K562 (cell line): ENCODE measurements around the gene NAA40. TPM values are rescaled to one million over a fixed set of nuclear protein-coding genes. Genes with fewer than 3 reads are reported as not detected.

Experiments used
- CBFA2T3 ChIP-seq: fragments of 450-650 bp; IDR thresholded peaks from 2 replicates; pipeline ENCODE4 v1.6.1; 2017
- CHD1 ChIP-seq: fragments of 200-600 bp; sonication (generic); IDR thresholded peaks from one replicate; pipeline ENCODE4 v1.6.1; 2012; ENCODE audit warnings: mild to moderate bottlenecking, moderate library complexity, low read length, inconsistent platforms
- CXXC5 ChIP-seq: fragments of 250-450 bp; sonication (Bioruptor Pico); IDR thresholded peaks from 2 replicates; pipeline ENCODE4 v1.8.0; 2022; ENCODE audit warnings: inconsistent platforms, mild to moderate bottlenecking, moderate library complexity
- DNMT1 ChIP-seq: fragments of 450-650 bp; IDR thresholded peaks from 2 replicates; pipeline ENCODE4 v1.6.1; 2016; ENCODE audit warnings: antibody characterized with exemption, mild to moderate bottlenecking
- ERF ChIP-seq: fragments of 450-650 bp; formaldehyde crosslinking; IDR thresholded peaks from 2 replicates; pipeline ENCODE4 v1.4.0; 2020; ENCODE audit warnings: mild to moderate bottlenecking, mixed read lengths
- ESRRB ChIP-seq: fragments of 250-450 bp; sonication (Bioruptor Pico); IDR thresholded peaks from 2 replicates; pipeline ENCODE4 v1.5.0; 2020; ENCODE audit warnings: mild to moderate bottlenecking, moderate library complexity, borderline replicate concordance
- FOXJ2 ChIP-seq: fragments of 200-800 bp; sonication (Bioruptor generic); IDR thresholded peaks from 2 replicates; pipeline ENCODE4 v1.6.1; 2016; ENCODE audit warnings: missing genetic modification characterization, missing compliant biosample characterization
- FOXK2 ChIP-seq, 2 experiments: fragments of 450-650 bp; IDR thresholded peaks in 1 of 2; conservative IDR thresholded peaks in 1 of 2; 2 replicates each; pipeline ENCODE4 v1.6.1; 2016; ENCODE audit warnings: low read depth in 2 of 2, mild to moderate bottlenecking in 1 of 2
- HDAC1 ChIP-seq, 2 experiments: fragments of 450-650 bp; IDR thresholded peaks; 2 replicates each; pipeline ENCODE4 v1.6.1; 2016 to 2017; ENCODE audit warnings: inconsistent platforms in 1 of 2, mild to moderate bottlenecking in 1 of 2, moderate library complexity in 1 of 2
- KDM5B ChIP-seq: fragments of 200-600 bp; sonication (generic); IDR thresholded peaks from 2 replicates; pipeline ENCODE4 v1.6.1; 2012; ENCODE audit warnings: low read depth, mild to moderate bottlenecking, moderate library complexity, low read length, control low read depth, inconsistent platforms; ENCODE audit not compliant: insufficient replicate concordance
- L3MBTL2 ChIP-seq: fragments of 450-650 bp; IDR thresholded peaks from 2 replicates; pipeline ENCODE4 v1.6.1; 2016; ENCODE audit warnings: mild to moderate bottlenecking, moderate library complexity
- MEIS2 ChIP-seq: fragments of 450-650 bp; IDR thresholded peaks from 2 replicates; pipeline ENCODE4 v1.6.1; 2014; ENCODE audit warnings: mild to moderate bottlenecking; ENCODE audit not compliant: partially characterized antibody
- PHB2 ChIP-seq: fragments of 450-650 bp; IDR thresholded peaks from 2 replicates; pipeline ENCODE4 v1.6.1; 2017; ENCODE audit warnings: low read depth
- SIX5 ChIP-seq, 2 experiments: IDR thresholded peaks; 2 replicates each; pipeline ENCODE4 v1.6.1; 2011; ENCODE audit warnings: low read length in 2 of 2, borderline replicate concordance in 1 of 2, low read depth in 1 of 2, mild to moderate bottlenecking in 1 of 2, moderate library complexity in 1 of 2; ENCODE audit not compliant: insufficient read depth in 1 of 2
- SRSF7 ChIP-seq: fragments of 200-400 bp; formaldehyde crosslinking; optimal IDR thresholded peaks from 2 replicates; pipeline ENCODE3; 2017; ENCODE audit warnings: mild to moderate bottlenecking, low read depth, low read length
- ZEB2 ChIP-seq: fragments of 450-650 bp; IDR thresholded peaks from 2 replicates; pipeline ENCODE4 v1.6.1; 2016
- polyA plus RNA-seq, 8 experiments: library from polyadenylated mRNA; depleted of rRNA in 4 of 8; stranded (reverse) in 5 of 8; unstranded in 3 of 8; fragments of >200 nt; fragmentation: Nextera tagmentation in 2 of 8; fragmentation: Illumina TruSeq in 1 of 8; extraction: Ambion mirVana in 2 of 8; extraction: Trizol in 1 of 8; gene quantifications; 2 replicates each; pipeline versions ENCODE4 v1.2.1 to v1.2.3, GENCODE V29; 2011 to 2014; ENCODE audit warnings: inconsistent platforms in 1 of 8, missing spikeins in 1 of 8
- total RNA-seq, 7 experiments: library from RNA; depleted of rRNA in 6 of 7; stranded (reverse); fragments of >200 nt in 6 of 7; fragmentation: Illumina TruSeq in 2 of 7; extraction: Trizol in 2 of 7; gene quantifications; 2 replicates each; pipeline versions ENCODE4 v1.2.1 to v1.2.3, GENCODE V29; 2011 to 2021; ENCODE audit warnings: low replicate concordance in 1 of 7
- TF ChIP-seq, protein P1 (sequence below): sonication (generic); formaldehyde crosslinking; IDR thresholded peaks from 2 replicates; pipeline ENCODE4 v1.8.1; 2023; ENCODE audit warnings: mild to moderate bottlenecking, missing genetic modification reagents
- TF ChIP-seq, protein P2 (sequence below), 2 experiments: IDR thresholded peaks; 2 replicates each; pipeline ENCODE4 v1.6.1; 2011; ENCODE audit warnings: borderline replicate concordance in 1 of 2, control low read depth in 1 of 2, low read depth in 1 of 2, low read length in 1 of 2, mild to moderate bottlenecking in 1 of 2, mixed read lengths in 1 of 2, moderate library complexity in 1 of 2; ENCODE audit not compliant: insufficient read depth in 1 of 2, insufficient read length in 1 of 2, poor library complexity in 1 of 2, severe bottlenecking in 1 of 2; ENCODE audit errors: extremely low read depth in 1 of 2
- TF ChIP-seq, protein P3 (sequence below): fragments of 250-450 bp; sonication (Bioruptor Pico); IDR thresholded peaks from 2 replicates; pipeline ENCODE4 v1.8.0; 2021; ENCODE audit warnings: moderate library complexity, mild to moderate bottlenecking, inconsistent platforms
- TF ChIP-seq, protein P4 (sequence below): fragments of 450-650 bp; formaldehyde crosslinking; IDR thresholded peaks from 2 replicates; pipeline ENCODE4 v1.4.0; 2020; ENCODE audit warnings: mild to moderate bottlenecking, moderate library complexity
- TF ChIP-seq, protein P5 (sequence below): fragments of 450-650 bp; formaldehyde crosslinking; IDR thresholded peaks from 2 replicates; pipeline ENCODE4 v1.4.0; 2022; ENCODE audit warnings: mild to moderate bottlenecking, moderate library complexity

NAA40 gene
- total and polyA plus RNA-seq, 9 of the 15 experiments (the other 6 are each of a cell fraction or from before 2014, with no cell fraction given): 6.2 to 39.0 (median 23.1) TPM

DNA sequence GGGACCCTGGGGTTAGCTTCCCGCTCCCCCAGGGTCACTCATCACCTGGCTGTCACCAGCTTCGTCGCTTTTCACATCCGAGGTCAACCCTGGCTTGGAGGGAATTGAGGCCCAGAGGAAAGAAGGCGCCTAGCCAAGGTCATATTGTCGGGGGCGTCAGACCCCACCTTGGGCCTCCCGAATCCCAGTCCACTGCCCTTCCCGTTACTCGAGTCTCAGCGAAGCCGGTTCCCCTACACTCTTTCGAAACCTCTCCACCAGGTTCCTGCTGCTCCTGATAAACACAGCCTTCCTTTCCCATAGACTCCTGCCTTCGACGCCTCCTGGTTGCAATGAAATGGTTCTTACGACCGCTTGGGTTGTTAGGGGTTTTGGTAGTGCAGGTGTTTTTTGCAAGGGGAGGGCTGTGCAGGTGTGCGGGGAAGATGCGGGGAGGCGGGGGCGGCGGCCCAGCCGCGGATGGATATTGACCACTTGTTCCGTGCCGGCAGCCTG lies 642 bp downstream of the NAA40 start (continued):
- TF ChIP-seq, protein P1, sequence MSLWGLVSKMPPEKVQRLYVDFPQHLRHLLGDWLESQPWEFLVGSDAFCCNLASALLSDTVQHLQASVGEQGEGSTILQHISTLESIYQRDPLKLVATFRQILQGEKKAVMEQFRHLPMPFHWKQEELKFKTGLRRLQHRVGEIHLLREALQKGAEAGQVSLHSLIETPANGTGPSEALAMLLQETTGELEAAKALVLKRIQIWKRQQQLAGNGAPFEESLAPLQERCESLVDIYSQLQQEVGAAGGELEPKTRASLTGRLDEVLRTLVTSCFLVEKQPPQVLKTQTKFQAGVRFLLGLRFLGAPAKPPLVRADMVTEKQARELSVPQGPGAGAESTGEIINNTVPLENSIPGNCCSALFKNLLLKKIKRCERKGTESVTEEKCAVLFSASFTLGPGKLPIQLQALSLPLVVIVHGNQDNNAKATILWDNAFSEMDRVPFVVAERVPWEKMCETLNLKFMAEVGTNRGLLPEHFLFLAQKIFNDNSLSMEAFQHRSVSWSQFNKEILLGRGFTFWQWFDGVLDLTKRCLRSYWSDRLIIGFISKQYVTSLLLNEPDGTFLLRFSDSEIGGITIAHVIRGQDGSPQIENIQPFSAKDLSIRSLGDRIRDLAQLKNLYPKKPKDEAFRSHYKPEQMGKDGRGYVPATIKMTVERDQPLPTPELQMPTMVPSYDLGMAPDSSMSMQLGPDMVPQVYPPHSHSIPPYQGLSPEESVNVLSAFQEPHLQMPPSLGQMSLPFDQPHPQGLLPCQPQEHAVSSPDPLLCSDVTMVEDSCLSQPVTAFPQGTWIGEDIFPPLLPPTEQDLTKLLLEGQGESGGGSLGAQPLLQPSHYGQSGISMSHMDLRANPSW (CRISPR knock-in tag): no peak
- TF ChIP-seq, protein P2, sequence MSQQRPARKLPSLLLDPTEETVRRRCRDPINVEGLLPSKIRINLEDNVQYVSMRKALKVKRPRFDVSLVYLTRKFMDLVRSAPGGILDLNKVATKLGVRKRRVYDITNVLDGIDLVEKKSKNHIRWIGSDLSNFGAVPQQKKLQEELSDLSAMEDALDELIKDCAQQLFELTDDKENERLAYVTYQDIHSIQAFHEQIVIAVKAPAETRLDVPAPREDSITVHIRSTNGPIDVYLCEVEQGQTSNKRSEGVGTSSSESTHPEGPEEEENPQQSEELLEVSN (IDR thresholded peaks at IDR 0.05; ENCODE audit: borderline replicate concordance in 1 of 2, extremely low read depth in 1 of 2, insufficient read depth in 1 of 2, insufficient read length in 1 of 2, low read depth in 1 of 2, low read length in 1 of 2, poor library complexity in 1 of 2, severe bottlenecking in 1 of 2): peak in 1 of 2 experiments; percentile 65
- TF ChIP-seq, protein P3, sequence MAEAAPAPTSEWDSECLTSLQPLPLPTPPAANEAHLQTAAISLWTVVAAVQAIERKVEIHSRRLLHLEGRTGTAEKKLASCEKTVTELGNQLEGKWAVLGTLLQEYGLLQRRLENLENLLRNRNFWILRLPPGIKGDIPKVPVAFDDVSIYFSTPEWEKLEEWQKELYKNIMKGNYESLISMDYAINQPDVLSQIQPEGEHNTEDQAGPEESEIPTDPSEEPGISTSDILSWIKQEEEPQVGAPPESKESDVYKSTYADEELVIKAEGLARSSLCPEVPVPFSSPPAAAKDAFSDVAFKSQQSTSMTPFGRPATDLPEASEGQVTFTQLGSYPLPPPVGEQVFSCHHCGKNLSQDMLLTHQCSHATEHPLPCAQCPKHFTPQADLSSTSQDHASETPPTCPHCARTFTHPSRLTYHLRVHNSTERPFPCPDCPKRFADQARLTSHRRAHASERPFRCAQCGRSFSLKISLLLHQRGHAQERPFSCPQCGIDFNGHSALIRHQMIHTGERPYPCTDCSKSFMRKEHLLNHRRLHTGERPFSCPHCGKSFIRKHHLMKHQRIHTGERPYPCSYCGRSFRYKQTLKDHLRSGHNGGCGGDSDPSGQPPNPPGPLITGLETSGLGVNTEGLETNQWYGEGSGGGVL (CRISPR knock-in tag): no peak
- TF ChIP-seq DNMT1: no peak
- TF ChIP-seq ZEB2: peak; percentile 76
- 0 out of 2 replicates have a peak, but pooled peaks have one; percentile 28 for TF ChIP-seq L3MBTL2
- TF ChIP-seq SRSF7: no peak
- TF ChIP-seq, protein P4, sequence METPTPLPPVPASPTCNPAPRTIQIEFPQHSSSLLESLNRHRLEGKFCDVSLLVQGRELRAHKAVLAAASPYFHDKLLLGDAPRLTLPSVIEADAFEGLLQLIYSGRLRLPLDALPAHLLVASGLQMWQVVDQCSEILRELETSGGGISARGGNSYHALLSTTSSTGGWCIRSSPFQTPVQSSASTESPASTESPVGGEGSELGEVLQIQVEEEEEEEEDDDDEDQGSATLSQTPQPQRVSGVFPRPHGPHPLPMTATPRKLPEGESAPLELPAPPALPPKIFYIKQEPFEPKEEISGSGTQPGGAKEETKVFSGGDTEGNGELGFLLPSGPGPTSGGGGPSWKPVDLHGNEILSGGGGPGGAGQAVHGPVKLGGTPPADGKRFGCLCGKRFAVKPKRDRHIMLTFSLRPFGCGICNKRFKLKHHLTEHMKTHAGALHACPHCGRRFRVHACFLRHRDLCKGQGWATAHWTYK (CRISPR knock-in tag): no peak
- TF ChIP-seq ESRRB (CRISPR knock-in tag): no peak
- TF ChIP-seq MEIS2: no peak
- TF ChIP-seq FOXJ2 (tag): no peak
- peak in 1 of 2 experiments; percentile 42; a peak in 1 of 4 replicates for TF ChIP-seq HDAC1 (IDR thresholded peaks at IDR 0.05)
- 0 out of 4 replicates have a peak, but pooled peaks have one; percentile 13 to 44 for TF ChIP-seq FOXK2 (conservative IDR thresholded peaks at IDR 0.05 in 1 of 2, IDR thresholded peaks at IDR 0.05 in 1 of 2; ENCODE audit: low read depth in 2 of 2)
- no peak for TF ChIP-seq PHB2
- peak; percentile 46 for TF ChIP-seq CHD1
- TF ChIP-seq SIX5 (IDR thresholded peaks at IDR 0.05; ENCODE audit: borderline replicate concordance in 1 of 2, insufficient read depth in 1 of 2, low read depth in 1 of 2, low read length in 2 of 2): no peak
- TF ChIP-seq, protein P5, sequence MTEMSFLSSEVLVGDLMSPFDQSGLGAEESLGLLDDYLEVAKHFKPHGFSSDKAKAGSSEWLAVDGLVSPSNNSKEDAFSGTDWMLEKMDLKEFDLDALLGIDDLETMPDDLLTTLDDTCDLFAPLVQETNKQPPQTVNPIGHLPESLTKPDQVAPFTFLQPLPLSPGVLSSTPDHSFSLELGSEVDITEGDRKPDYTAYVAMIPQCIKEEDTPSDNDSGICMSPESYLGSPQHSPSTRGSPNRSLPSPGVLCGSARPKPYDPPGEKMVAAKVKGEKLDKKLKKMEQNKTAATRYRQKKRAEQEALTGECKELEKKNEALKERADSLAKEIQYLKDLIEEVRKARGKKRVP (CRISPR knock-in tag): no peak
- no peak for TF ChIP-seq CXXC5 (CRISPR knock-in tag)
- no peak for TF ChIP-seq ERF (CRISPR knock-in tag)
- peak; percentile 11; the same call in 1 of the 2 replicates for TF ChIP-seq CBFA2T3
- peak; percentile 41 for TF ChIP-seq KDM5B
